Prostate gland (tissue), 2 donors: ENCODE measurements around the gene MALRD1.

ENCODE experiments used
- POLR2A ChIP-seq: fragments of 450-650 bp; IDR thresholded peaks from one replicate; pipeline ENCODE4 v1.6.1; 2016; ENCODE audit warnings: antibody characterized with exemption, mild to moderate bottlenecking
- POLR2AphosphoS5 ChIP-seq: sonication (generic); formaldehyde crosslinking; IDR thresholded peaks from one replicate; pipeline ENCODE4 v1.6.1; 2017; ENCODE audit warnings: antibody characterized with exemption
- TF ChIP-seq, protein P1 (sequence below), 4 experiments: fragments of 200-600 bp in 2 of 4; fragments of 450-650 bp in 2 of 4; sonication (generic) in 2 of 4; IDR thresholded peaks; 1 replicate in 3 of 4; 2 replicates in 1 of 4; pipeline ENCODE4 v1.5.1; 2016 to 2019; ENCODE audit warnings: antibody characterized with exemption in 4 of 4, mild to moderate bottlenecking in 2 of 4, moderate library complexity in 2 of 4

DNA sequence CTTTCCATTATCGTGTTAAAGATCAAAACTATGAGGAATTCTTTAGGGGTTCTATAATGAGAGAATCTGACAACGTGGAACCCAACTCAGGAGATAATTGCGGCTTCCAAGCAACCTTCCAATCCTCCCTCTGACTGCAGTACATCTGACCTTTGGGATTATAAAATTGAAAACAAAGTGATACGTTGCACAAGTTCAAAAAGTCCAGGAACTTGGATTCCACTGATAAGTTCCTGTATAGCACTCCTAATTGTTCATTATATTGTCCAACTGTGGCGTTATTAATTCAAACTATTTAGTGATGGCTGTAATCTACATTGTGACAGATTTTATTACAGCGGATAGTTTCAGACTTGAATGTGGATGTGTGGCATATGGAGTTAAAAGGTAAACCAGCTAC, 15.4 kb downstream of the MALRD1 start:
- TF ChIP-seq, protein P1, sequence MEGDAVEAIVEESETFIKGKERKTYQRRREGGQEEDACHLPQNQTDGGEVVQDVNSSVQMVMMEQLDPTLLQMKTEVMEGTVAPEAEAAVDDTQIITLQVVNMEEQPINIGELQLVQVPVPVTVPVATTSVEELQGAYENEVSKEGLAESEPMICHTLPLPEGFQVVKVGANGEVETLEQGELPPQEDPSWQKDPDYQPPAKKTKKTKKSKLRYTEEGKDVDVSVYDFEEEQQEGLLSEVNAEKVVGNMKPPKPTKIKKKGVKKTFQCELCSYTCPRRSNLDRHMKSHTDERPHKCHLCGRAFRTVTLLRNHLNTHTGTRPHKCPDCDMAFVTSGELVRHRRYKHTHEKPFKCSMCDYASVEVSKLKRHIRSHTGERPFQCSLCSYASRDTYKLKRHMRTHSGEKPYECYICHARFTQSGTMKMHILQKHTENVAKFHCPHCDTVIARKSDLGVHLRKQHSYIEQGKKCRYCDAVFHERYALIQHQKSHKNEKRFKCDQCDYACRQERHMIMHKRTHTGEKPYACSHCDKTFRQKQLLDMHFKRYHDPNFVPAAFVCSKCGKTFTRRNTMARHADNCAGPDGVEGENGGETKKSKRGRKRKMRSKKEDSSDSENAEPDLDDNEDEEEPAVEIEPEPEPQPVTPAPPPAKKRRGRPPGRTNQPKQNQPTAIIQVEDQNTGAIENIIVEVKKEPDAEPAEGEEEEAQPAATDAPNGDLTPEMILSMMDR (IDR thresholded peaks at IDR 0.05) = no peak
- TF ChIP-seq POLR2AphosphoS5 = no peak
- no peak for TF ChIP-seq POLR2A
